Right lobe of liver (tissue), 4 donors: ENCODE results near the gene ANKRD9.

ENCODE experiments used
- CTCF ChIP-seq, 4 donors: fragments of 200-600 bp in 3 of 4; fragments of 450-650 bp in 1 of 4; IDR thresholded peaks; one replicate each; pipeline versions ENCODE4 v1.5.1 to v1.8.0; 2016 to 2022; ENCODE audit warnings: antibody characterized with exemption in 4 of 4, mild to moderate bottlenecking in 2 of 4
- POLR2A ChIP-seq: fragments of 450-650 bp; IDR thresholded peaks from one replicate; pipeline ENCODE4 v1.6.1; 2017; ENCODE audit warnings: antibody characterized with exemption, mild to moderate bottlenecking
- donor health status: DM: no; HTN: no; CAD: no.
- donor health status: DM: no; HTN: no; CAD: no.
- donor health status: DM: no; HTN: yes; CAD: no.

GRCh38 chr14:102538602-102539543 is 29.3 kb upstream of the ANKRD9 start:
- TF ChIP-seq POLR2A (no peak), CTCF (IDR thresholded peaks at IDR 0.05) (no peak)
